ENCODE data around the gene CD300LB. TPM values are rescaled to one million over a fixed set of nuclear protein-coding genes. Genes with fewer than 3 reads are reported as not detected.

CD300LB gene
- total RNA-seq, 1 experiment from 2014 or later: not detected

- no peak overlapping the region for H3K14ac ChIP-seq (ENCODE audit: insufficient read depth, low read length)
- H3K23me2 ChIP-seq (ENCODE audit: insufficient read length, low read depth, low read length, poor library complexity, severe bottlenecking): no peaks in the 10 kb centered on the region
- H4K91ac ChIP-seq (ENCODE audit: insufficient read length, low read depth, low read length): no peak overlapping the region
- no CpG with 5 or more reads among the region's 4 CpGs for WGBS (ENCODE audit: extremely low coverage, insufficient read length, low lambda C conversion rate)
- H4K8ac ChIP-seq (replicated peaks; ENCODE audit: insufficient read length, low read depth, low read length): no peak overlapping the region
- H3K56ac ChIP-seq (ENCODE audit: insufficient read length, low read depth, low read length): no peak overlapping the region
- H3K9me3 Mint-ChIP-seq: no peaks in the 10 kb centered on the region; a peak in 2 of 5 replicates
- no peak overlapping the region for H3K4ac ChIP-seq (ENCODE audit: low read depth, low read length)
- H3K4me2 ChIP-seq (ENCODE audit: insufficient read depth, insufficient read length, low read length): no peak overlapping the region
- H4K20me1 ChIP-seq (ENCODE audit: control insufficient read depth, insufficient read depth, insufficient read length): no peaks in the 10 kb centered on the region
- H3T11ph ChIP-seq (ENCODE audit: low read length): no peak overlapping the region
- peaks cover 6% of the 10 kb centered on the region in 2 experiments for H3K4me1 Mint-ChIP-seq
- no peaks in the 10 kb centered on the region for H3K79me1 ChIP-seq (ENCODE audit: insufficient read depth, low read depth, low read length, poor library complexity, severe bottlenecking)
- peaks cover 46% of the 10 kb centered on the region for H3K27me3 Mint-ChIP-seq (ENCODE audit: low read depth)
- no peak overlapping the region for H3K9ac ChIP-seq (ENCODE audit: extremely low read depth, insufficient read length, low read length)
- H2BK5ac ChIP-seq (ENCODE audit: insufficient read length, low read length): no peak overlapping the region
- no peaks in the 10 kb centered on the region for H3K27me3 ChIP-seq (ENCODE audit: insufficient read depth, low read length)
- H3K27ac ChIP-seq (ENCODE audit: insufficient read length, low read depth, low read length): no peak overlapping the region
- no peak overlapping the region for H4K5ac ChIP-seq (ENCODE audit: insufficient read length, low read depth, low read length)
- no peak for TF ChIP-seq CTCF (conservative IDR thresholded peaks at IDR 0.05)
- H2BK120ac ChIP-seq (ENCODE audit: low read depth, low read length, poor library complexity, severe bottlenecking): no peak overlapping the region
- no peak overlapping the region for H3K23ac ChIP-seq (ENCODE audit: insufficient read length, low read depth, low read length)
- no peak overlapping the region for H2BK12ac ChIP-seq (ENCODE audit: insufficient read length, low read depth, low read length)
- H3K9me3 ChIP-seq (ENCODE audit: control insufficient read depth, low read depth, low read length): no peaks in the 10 kb centered on the region
- peaks cover 4% of the 10 kb centered on the region; the same call in 1 of the 2 replicates for H3K4me1 ChIP-seq (ENCODE audit: insufficient read depth, low read length)
- no peak overlapping the region for H3K4me3 Mint-ChIP-seq
- H3K18ac ChIP-seq (ENCODE audit: insufficient read length, low read depth, low read length): no peak overlapping the region
- H2AFZ ChIP-seq (ENCODE audit: low read length): no peak overlapping the region
- no peak overlapping the region for H2BK15ac ChIP-seq (ENCODE audit: low read depth, low read length)
- no peak overlapping the region for H2AK5ac ChIP-seq (ENCODE audit: insufficient read length, low read length)
- no peak overlapping the region for H2BK20ac ChIP-seq (ENCODE audit: low read depth, low read length, poor library complexity, severe bottlenecking)
- no peaks in the 10 kb centered on the region; a peak in 1 of 7 replicates for H3K36me3 Mint-ChIP-seq (ENCODE audit: insufficient read depth in 1 of 3, low read depth in 3 of 3)
- no peak overlapping the region for H3K27ac Mint-ChIP-seq
- no peak for DNase-seq
- no peaks in the 10 kb centered on the region for H3K79me2 ChIP-seq (ENCODE audit: insufficient read depth, low read length)
Measured at GRCh38 chr17:74571621-74572270, 40.5 kb upstream of the CD300LB start.
